K562 (cell line): Measurements from ENCODE around the gene AIFM3. TPM values are rescaled to one million over a fixed set of nuclear protein-coding genes. Genes with fewer than 3 reads are reported as not detected.
A peak's percentile ranks its signal among the peaks of the same experiment; 100 is the strongest.

Experiments
- AFF4 ChIP-seq: sonication (generic); formaldehyde crosslinking; IDR thresholded peaks from 2 replicates; pipeline ENCODE4 v1.8.0; 2023; ENCODE audit warnings: mild to moderate bottlenecking, missing genetic modification reagents
- ETV5 ChIP-seq: sonication (generic); formaldehyde crosslinking; IDR thresholded peaks from 2 replicates; pipeline ENCODE4 v1.4.0; 2020; ENCODE audit warnings: low read depth, mild to moderate bottlenecking, missing genetic modification reagents
- FOXK2 ChIP-seq, 2 experiments: fragments of 450-650 bp; IDR thresholded peaks in 1 of 2; conservative IDR thresholded peaks in 1 of 2; 2 replicates each; pipeline ENCODE4 v1.6.1; 2016; ENCODE audit warnings: low read depth in 2 of 2, mild to moderate bottlenecking in 1 of 2
- HOMEZ ChIP-seq: fragments of 250-450 bp; sonication (Bioruptor Pico); IDR thresholded peaks from 2 replicates; pipeline ENCODE4 v1.4.0; 2020; ENCODE audit warnings: mild to moderate bottlenecking, moderate library complexity
- IRF2 ChIP-seq: sonication (generic); formaldehyde crosslinking; IDR thresholded peaks from 2 replicates; pipeline ENCODE4 v1.8.1; 2022; ENCODE audit warnings: mild to moderate bottlenecking, missing genetic modification reagents
- JUNB ChIP-seq: fragments of 450-650 bp; formaldehyde crosslinking; conservative IDR thresholded peaks from 2 replicates; pipeline ENCODE4 v1.4.0; 2020; ENCODE audit warnings: mild to moderate bottlenecking
- MGA ChIP-seq: fragments of 450-650 bp; IDR thresholded peaks from 2 replicates; pipeline ENCODE4 v1.6.1; 2016; ENCODE audit warnings: mild to moderate bottlenecking, moderate library complexity
- ZNF174 ChIP-seq: fragments of 250-450 bp; sonication (Bioruptor Pico); IDR thresholded peaks from 2 replicates; pipeline ENCODE4 v1.4.0; 2020; ENCODE audit warnings: mild to moderate bottlenecking
- ZNF316 ChIP-seq: fragments of 450-650 bp; IDR thresholded peaks from 2 replicates; pipeline ENCODE4 v1.6.1; 2016
- ZNF561 ChIP-seq: fragments of 450-650 bp; formaldehyde crosslinking; conservative IDR thresholded peaks from 2 replicates; pipeline ENCODE4 v1.4.0; 2020; ENCODE audit warnings: mild to moderate bottlenecking, moderate library complexity
- polyA plus RNA-seq, 8 experiments: library from polyadenylated mRNA; depleted of rRNA in 4 of 8; stranded (reverse) in 5 of 8; unstranded in 3 of 8; fragments of >200 nt; fragmentation: Nextera tagmentation in 2 of 8; fragmentation: Illumina TruSeq in 1 of 8; extraction: Ambion mirVana in 2 of 8; extraction: Trizol in 1 of 8; gene quantifications; 2 replicates each; pipeline versions ENCODE4 v1.2.1 to v1.2.3, GENCODE V29; 2011 to 2014; ENCODE audit warnings: inconsistent platforms in 1 of 8, missing spikeins in 1 of 8
- total RNA-seq, 7 experiments: library from RNA; depleted of rRNA in 6 of 7; stranded (reverse); fragments of >200 nt in 6 of 7; fragmentation: Illumina TruSeq in 2 of 7; extraction: Trizol in 2 of 7; gene quantifications; 2 replicates each; pipeline versions ENCODE4 v1.2.1 to v1.2.3, GENCODE V29; 2011 to 2021; ENCODE audit warnings: low replicate concordance in 1 of 7

Gene AIFM3
- total and polyA plus RNA-seq, 9 of the 15 experiments (the other 6 are each of a cell fraction or from before 2014, with no cell fraction given): 0.03 to 0.20 (median 0.07) TPM; not detected in 1

- TF ChIP-seq AFF4 (CRISPR knock-in tag) (0 out of 2 replicates have a peak, but pooled peaks have one; percentile 36), MGA (no peak), ZNF316 (no peak), ETV5 (no peak), ZNF174 (CRISPR knock-in tag) (no peak), JUNB (no peak), ZNF561 (CRISPR knock-in tag) (no peak), IRF2 (CRISPR knock-in tag) (no peak), FOXK2 (conservative IDR thresholded peaks at IDR 0.05 in 1 of 2, IDR thresholded peaks at IDR 0.05 in 1 of 2; ENCODE audit: low read depth in 2 of 2) (no peak), HOMEZ (CRISPR knock-in tag) (no peak)
Measured at GRCh38 chr22:20968281-20968977, 1.4 kb downstream of the AIFM3 start (continued).
